Activated CD4-positive, alpha-beta T cell treated with anti-CD3 and anti-CD28 coated beads for 36 hours (primary cell): ENCODE data around the gene CAPN3. TPM values are rescaled to one million over a fixed set of nuclear protein-coding genes. Genes with fewer than 3 reads are reported as not detected.

Experiments
- ATAC-seq: fragments of 200-7000 bp; cut with Tn5 transposase; one replicate; pipeline ENCODE4 v1.10.0; 2021; ENCODE audit warnings: mild to moderate bottlenecking, moderate library complexity
- CTCF ChIA-PET: fragments of 350-600 bp; sonication (Branson Sonifier 250); formaldehyde crosslinking; loops from one replicate; lab custom pipeline; 2021; ENCODE audit warnings: antibody characterized with exemption; lab: Charles Lee
- POLR2A ChIA-PET: fragments of 350-600 bp; sonication (Branson Sonifier 250); formaldehyde crosslinking; loops from one replicate; lab custom pipeline; 2021; ENCODE audit warnings: antibody characterized with exemption, inconsistent platforms; lab: Charles Lee
- DNase-seq: peaks from one replicate; pipeline ENCODE4 v3.0.0-alpha.2; 2020
- H3K27ac Mint-ChIP-seq: one replicate; pipeline ENCODE4 v1.8.0; 2021; ENCODE audit warnings: mixed read lengths
- H3K27me3 Mint-ChIP-seq: one replicate; pipeline ENCODE4 v1.8.0; 2021; ENCODE audit warnings: mixed read lengths
- H3K36me3 Mint-ChIP-seq: one replicate; pipeline ENCODE4 v1.8.0; 2021; ENCODE audit warnings: low read depth, mixed read lengths
- H3K4me1 Mint-ChIP-seq: one replicate; pipeline ENCODE4 v1.8.0; 2021; ENCODE audit warnings: mixed read lengths
- H3K4me3 Mint-ChIP-seq: one replicate; pipeline ENCODE4 v1.8.0; 2021; ENCODE audit warnings: mild to moderate bottlenecking, moderate library complexity, mixed read lengths
- H3K9me3 Mint-ChIP-seq: one replicate; pipeline ENCODE4 v1.8.0; 2021; ENCODE audit warnings: low read depth, mixed read lengths
- intact Hi-C, 2 experiments: fragments of 100-400 bp; cut with DNase I in 1 of 2; cut with micrococcal nuclease in 1 of 2; formaldehyde crosslinking; loops; one replicate each; pipeline versions ENCODE4 v1.14.2 to v1.15.1; 2022 to 2024; cut with DNase I, micrococcal nuclease
- total RNA-seq, 2 experiments: library from RNA; stranded (reverse); gene quantifications; one replicate each; pipeline ENCODE4 v1.2.3, GENCODE V29; 2021

The CAPN3 gene
- total RNA-seq, 2 experiments from 2014 or later = 2.1 to 2.7 TPM

GRCh38 chr15:42457445-42458442, 98.4 kb downstream of the CAPN3 start:
- no peak overlapping the region for H3K27ac Mint-ChIP-seq
- peaks cover 8% of the 10 kb centered on the region for H3K4me1 Mint-ChIP-seq

DNA sequence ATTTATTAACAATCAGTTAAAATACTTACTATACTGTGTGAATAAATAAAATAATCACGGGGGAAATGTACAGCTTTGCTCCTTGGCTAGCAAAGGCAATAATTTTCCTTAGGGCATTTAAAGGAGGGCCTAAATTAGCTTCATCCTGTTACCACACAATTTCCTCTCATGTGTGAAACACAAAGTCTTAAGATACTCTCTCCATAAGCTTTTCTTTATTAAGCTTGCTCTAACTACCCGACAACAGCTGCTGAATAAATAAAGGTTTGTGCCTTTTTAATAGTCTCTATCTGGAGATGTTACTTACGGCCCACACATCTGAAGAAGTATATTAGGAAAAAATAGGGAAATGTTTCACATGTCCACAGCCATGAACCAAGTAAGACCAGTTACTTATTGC, 102.0 kb downstream of the CAPN3 start:
- Mint-ChIP-seq H3K9me3 (no peaks in the 10 kb centered on the region), H3K4me1 (peaks cover 12% of the 10 kb centered on the region), H3K4me3 (no peak overlapping the region), H3K27ac (no peak overlapping the region), H3K36me3 (peaks cover 20% of the 10 kb centered on the region), H3K27me3 (no peaks in the 10 kb centered on the region)
- DNase-seq (no peak), ATAC-seq (no peak)
- CTCF ChIA-PET = interaction anchor here (0.7 to 1.2 kb wide), 4 partner anchors 9 to 14 kb away, joined by 3 to 7 read pairs (median 3); no protein-coding TSS in a partner anchor
- intact Hi-C loops = no loop called here
- POLR2A ChIA-PET = no interaction called here

More at GRCh38 chr15:42457445-42458442, 98.4 kb downstream of the CAPN3 start:
- Mint-ChIP-seq H3K36me3 (peaks cover 7% of the 10 kb centered on the region), H3K9me3 (no peaks in the 10 kb centered on the region), H3K4me3 (no peak overlapping the region), H3K27me3 (no peaks in the 10 kb centered on the region)
- POLR2A ChIA-PET = interaction anchor here (0.6 kb wide), 1 partner anchor 18 kb away, joined by 4 read pairs; no protein-coding TSS in a partner anchor
- intact Hi-C loops = no loop called here
- CTCF ChIA-PET = interaction anchor here (0.6 to 1.4 kb wide), 3 partner anchors 8 to 14 kb away, joined by 3 to 4 read pairs (median 3); no protein-coding TSS in a partner anchor
- DNase-seq (no peak), ATAC-seq (peak; percentile 23)

Other genes starting within 250 kb of the CAPN3 start
- gene PLA2G4F, start 202.9 kb upstream of the CAPN3 start, total RNA-seq = not detected
- gene VPS39, start 151.2 kb upstream of the CAPN3 start, total RNA-seq = 10 to 100 TPM; 49.5 to 56.2 TPM
- gene GANC, start 86.3 kb upstream of the CAPN3 start, total RNA-seq = 10 to 100 TPM; 24.5 to 24.8 TPM
- 10 to 100 TPM; 20.5 to 29.0 TPM for gene TMEM87A, start 86.1 kb upstream of the CAPN3 start, total RNA-seq
- 10 to 100 TPM; 52.9 to 62.7 TPM for gene ZNF106, start 131.6 kb downstream of the CAPN3 start, total RNA-seq
- gene SNAP23, start 136.1 kb downstream of the CAPN3 start, total RNA-seq = 10 to 100 TPM; 45.5 to 77.5 TPM
- gene LRRC57, start 189.3 kb downstream of the CAPN3 start, total RNA-seq = 10 to 100 TPM; 14.8 to 15.2 TPM
- gene HAUS2, start 189.3 kb downstream of the CAPN3 start, total RNA-seq = 10 to 100 TPM; 46.1 to 55.1 TPM
- 1 to 10 TPM; 4.0 to 4.1 TPM for gene STARD9, start 216.1 kb downstream of the CAPN3 start, total RNA-seq